ENCODE data around the gene STAU1.

STAU1 gene

DNA sequence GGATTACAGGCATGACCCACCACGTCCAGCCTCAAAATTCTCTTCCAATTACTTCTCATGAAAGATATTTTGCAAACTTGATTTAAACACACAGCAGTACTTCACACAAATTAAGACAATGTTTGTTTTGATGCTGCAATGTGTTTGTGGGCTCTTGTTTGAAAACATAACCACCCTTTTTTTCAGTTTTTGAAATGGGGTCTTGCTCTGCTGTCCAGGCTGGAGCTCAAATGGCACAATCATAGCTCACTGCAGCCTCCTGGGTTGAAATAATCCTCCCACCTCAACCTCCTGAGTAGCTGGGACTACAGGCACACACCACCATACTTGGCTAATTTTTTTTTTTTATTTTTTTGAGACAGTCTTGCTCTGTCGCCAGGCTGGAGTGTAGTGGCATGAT lies 31.0 kb downstream of the STAU1 start:
- TF ChIP-seq, protein P1, sequence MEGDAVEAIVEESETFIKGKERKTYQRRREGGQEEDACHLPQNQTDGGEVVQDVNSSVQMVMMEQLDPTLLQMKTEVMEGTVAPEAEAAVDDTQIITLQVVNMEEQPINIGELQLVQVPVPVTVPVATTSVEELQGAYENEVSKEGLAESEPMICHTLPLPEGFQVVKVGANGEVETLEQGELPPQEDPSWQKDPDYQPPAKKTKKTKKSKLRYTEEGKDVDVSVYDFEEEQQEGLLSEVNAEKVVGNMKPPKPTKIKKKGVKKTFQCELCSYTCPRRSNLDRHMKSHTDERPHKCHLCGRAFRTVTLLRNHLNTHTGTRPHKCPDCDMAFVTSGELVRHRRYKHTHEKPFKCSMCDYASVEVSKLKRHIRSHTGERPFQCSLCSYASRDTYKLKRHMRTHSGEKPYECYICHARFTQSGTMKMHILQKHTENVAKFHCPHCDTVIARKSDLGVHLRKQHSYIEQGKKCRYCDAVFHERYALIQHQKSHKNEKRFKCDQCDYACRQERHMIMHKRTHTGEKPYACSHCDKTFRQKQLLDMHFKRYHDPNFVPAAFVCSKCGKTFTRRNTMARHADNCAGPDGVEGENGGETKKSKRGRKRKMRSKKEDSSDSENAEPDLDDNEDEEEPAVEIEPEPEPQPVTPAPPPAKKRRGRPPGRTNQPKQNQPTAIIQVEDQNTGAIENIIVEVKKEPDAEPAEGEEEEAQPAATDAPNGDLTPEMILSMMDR (IDR thresholded peaks at IDR 0.05) = no peak
- no peak for TF ChIP-seq ZFX (IDR thresholded peaks at IDR 0.05; ENCODE audit: borderline replicate concordance)
- no peak overlapping the region for H3K27ac ChIP-seq

DNA sequence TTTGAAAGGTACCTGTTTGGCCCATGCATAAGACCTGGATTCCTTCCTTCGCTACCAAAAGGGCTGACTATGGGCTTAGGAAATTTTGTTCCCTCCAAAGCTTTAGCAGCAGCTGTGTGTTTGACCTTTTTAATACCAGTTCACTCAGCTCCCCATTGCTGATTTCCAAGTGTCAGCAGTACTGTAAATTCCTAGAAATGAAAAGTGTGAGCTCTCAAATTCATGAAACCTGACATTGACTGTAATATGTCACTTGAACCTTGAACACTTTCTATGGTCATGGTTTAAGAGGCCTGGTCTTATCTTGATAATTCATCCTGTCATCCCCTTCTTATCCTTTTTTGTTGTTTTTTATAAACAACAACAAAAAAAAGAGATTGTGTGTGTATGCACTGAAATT lies 31.7 kb downstream of the STAU1 start:
- no peak overlapping the region for H3K27ac ChIP-seq
- TF ChIP-seq, protein P1 (IDR thresholded peaks at IDR 0.05) = no peak
- no peak for TF ChIP-seq ZFX (IDR thresholded peaks at IDR 0.05; ENCODE audit: borderline replicate concordance)

DNA sequence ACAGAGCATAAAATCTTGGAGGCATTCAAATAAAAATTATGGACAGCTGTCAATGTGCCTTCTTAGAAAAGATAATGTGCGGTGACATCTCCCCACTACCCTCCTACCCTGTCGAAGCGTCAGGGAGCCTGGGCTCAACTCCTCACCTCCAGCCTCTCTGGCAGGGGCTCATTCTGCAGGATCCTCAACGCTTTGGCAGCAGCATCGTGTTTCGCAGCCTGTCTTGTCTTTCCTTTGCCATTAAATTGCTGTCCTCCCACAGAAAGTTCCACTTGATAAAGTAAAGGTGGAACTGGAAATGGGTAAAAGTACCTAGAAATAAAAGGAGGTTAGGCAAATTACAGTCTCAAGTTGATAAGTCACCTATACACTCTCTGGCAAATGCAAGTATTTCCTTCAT lies 36.7 kb downstream of the STAU1 start:
- TF ChIP-seq ZFX (IDR thresholded peaks at IDR 0.05; ENCODE audit: borderline replicate concordance) = no peak
- TF ChIP-seq, protein P1 (IDR thresholded peaks at IDR 0.05) = no peak
- H3K27ac ChIP-seq = no peak overlapping the region

DNA sequence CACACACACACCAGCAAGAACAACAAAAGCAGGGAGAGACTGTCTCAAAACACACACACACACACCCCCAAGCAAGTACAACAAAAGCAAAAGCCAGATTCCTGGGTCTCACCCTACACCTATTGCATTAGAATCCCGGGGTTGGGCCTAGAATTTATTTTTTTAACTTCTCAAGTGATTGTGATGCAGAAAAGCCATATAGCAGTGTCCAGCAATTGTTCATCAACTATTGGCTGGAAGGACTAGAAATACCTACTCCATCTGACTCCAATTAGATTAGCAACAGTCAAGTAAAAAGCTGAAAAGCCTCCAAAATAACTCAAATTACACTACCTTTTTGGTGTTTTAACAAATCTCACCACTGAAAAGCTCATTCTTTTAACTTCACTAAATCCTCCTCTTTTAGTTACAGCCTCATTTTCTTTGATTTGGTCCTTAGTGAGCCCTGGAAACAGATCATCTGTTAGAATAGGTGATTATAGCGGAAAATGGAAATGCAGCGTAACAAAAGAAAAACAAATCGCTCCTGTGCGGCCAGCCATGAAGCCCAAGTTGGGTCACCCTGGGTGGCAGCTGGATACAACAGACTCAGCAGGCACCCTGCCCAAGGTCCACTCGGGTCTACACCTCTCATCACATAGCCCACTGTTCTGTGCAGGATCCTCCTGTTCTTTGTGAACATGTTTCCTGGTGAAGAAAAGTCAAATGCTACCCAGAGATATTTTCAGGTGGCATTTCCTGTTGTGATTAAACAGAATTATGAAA lies 38.7 kb downstream of the STAU1 start:
- TF ChIP-seq ZFX (IDR thresholded peaks at IDR 0.05; ENCODE audit: borderline replicate concordance) = no peak
- TF ChIP-seq, protein P1 (IDR thresholded peaks at IDR 0.05) = no peak
- H3K27ac ChIP-seq = no peak overlapping the region

DNA sequence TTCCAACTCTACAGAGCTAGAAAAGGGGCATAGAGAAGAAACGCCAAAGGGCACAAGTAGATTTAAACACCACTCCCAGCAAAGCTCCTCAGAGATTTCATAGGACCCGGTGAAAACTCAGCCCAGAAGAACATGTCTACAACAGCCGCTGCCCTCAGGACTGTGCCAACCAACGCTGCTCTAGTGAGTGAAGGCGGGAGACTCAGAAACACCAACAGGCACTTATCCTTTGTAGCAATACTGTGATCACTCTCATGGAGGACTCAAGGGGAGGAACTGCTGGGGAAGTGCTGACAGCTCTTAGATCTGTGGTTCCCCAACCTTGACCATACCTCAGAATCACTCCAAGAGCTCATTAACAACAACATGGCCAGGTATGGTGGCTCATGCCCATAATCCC lies 39.5 kb downstream of the STAU1 start:
- TF ChIP-seq ZFX (IDR thresholded peaks at IDR 0.05; ENCODE audit: borderline replicate concordance) = no peak
- TF ChIP-seq, protein P1 (IDR thresholded peaks at IDR 0.05) = no peak
- no peak overlapping the region for H3K27ac ChIP-seq

DNA sequence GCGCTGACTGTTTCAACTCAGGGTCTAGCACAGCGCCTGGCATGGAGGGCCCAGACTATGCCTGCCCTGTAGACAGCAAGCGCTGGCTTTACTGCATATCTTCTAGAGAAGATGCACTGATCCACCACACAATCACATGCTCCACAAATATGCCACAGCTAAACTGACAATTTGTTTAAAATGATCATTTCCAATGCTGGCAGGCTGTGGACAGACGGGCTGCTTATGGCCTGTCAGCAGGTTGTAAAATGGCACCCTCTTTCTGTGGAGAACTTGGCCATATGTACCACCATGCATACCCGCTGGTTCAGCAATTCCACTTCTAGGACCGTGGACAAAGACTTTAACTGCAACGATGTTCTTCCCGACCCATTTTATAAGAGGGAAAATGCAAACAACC lies 40.8 kb downstream of the STAU1 start:
- no peak overlapping the region for H3K27ac ChIP-seq
- TF ChIP-seq, protein P1 (IDR thresholded peaks at IDR 0.05) = no peak
- TF ChIP-seq ZFX (IDR thresholded peaks at IDR 0.05; ENCODE audit: borderline replicate concordance) = no peak

DNA sequence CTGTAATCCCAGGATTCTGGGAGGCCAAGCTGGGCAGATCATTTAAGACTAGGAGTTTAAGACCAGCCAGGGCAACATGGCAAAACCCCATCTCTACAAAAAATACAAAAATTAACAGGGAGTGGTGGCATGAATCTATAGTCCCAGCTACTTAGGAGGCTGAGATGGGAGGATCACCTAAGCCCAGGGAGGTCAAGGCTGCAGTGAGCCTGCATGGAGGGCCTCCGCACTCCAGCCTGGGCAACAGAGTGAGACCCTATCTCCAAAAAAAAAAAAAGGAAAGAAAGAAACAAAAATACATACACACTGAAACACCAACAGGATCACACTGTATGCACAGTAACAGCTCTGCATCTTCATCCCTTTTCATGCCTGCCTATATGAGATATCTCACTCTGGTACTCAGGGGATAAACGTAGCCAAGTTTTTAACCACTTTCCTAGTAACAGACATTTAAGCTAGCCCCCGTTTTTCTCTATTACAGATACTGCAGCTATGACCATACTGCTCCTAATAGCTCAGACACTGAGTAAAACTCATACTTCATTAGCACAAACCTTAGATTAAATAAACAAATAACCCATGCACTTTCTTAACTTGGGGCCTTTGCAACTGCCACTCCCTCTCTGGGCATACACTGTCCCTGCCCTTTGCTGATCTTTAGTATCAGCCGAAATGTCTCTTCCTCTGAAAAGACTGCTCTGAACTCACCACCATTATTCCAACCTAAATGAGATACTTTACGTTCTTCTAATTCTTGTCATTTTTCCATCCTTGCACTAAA lies 41.5 kb downstream of the STAU1 start:
- H3K27ac ChIP-seq = no peak overlapping the region
- TF ChIP-seq, protein P1 (IDR thresholded peaks at IDR 0.05) = no peak
- no peak for TF ChIP-seq ZFX (IDR thresholded peaks at IDR 0.05; ENCODE audit: borderline replicate concordance)

All from 22Rv1 (cell line).